Superior temporal gyrus (tissue), 1 donor: ENCODE measurements around the gene ZNF281.
A peak's percentile ranks its signal among the peaks of the same experiment; 100 is the strongest.
"Not testable (repeated sequence)": the region's sequence is repeated elsewhere in the genome, so short reads cannot be mapped to it uniquely, and the experiment has no call there.

Source experiments
- DNase-seq: peaks from one replicate; pipeline ENCODE4 v3.0.0-alpha.2; 2016; ENCODE audit errors: extremely low spot score

The ZNF281 gene

DNA sequence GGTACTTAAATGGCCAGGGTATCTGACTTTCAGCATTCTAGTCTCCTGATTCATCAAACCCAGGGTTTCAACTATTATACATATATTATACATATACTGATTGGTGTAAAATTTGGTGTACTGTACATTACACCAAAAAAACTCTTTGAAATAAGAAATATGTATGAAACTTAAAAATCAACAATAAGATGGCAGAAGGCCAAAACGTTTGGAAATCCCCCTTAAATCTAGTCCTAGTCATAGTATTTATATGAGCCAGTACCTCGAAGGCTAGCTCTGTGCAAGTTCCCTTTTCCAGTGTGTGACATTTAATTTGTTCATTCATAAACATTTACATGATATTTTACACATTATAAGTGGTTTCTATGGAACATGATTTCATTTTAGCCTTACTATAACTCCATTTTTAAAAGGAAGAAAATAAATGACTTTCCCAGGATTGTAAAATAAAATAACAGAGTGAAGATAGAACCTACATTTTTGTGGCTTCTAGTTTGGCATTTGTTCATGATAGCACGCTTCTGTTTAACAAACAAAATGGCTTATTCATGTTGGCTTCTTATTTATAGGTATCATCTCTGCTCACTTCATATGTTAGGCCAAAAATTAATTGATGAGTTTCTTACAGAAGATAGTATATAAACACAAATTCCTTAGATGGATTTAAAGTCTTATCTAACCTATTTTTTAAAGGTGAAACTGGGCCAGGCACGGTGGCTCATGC, 18.8 kb upstream of the ZNF281 start:
- no peak for DNase-seq

DNA sequence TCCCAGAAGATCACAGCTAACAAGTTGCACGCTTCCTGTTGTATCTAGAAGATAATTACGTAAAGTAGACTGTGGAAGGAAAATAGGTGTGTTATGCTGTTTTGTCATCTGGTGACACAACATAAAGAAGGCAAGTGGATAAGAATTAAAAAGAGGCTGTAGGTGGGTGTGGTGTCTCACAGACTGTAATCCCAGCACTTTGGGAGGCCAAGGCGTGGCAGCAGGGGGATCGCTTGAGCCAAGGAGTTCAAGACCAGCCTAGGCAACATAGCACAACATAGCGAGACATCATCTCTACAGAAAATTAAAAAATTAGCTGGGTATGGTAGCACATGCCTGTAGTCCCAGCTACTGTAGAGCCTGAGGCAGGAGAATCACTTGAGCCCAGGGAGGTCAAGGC, 17.9 kb upstream of the ZNF281 start:
- DNase-seq = no peak

DNA sequence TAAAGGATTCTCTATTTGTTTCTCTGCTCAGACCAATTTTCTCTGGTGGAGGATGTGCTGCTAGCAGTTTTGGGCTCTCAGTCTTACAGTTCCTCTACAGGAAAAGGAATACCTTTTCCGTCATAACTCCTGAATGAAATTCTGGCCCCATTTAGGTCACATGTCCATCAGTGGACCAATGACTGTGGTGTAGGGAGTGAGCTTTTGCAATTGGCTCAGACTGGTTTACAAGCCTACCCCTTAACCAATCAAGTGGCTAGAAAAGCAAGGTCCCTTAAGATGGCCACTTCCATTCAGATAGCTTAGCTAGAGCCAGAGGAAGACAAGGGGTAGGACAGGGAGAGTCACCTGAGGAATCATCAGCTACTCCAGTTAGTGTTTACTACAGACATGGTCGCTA, 16.4 kb upstream of the ZNF281 start:
- DNase-seq = no peak

DNA sequence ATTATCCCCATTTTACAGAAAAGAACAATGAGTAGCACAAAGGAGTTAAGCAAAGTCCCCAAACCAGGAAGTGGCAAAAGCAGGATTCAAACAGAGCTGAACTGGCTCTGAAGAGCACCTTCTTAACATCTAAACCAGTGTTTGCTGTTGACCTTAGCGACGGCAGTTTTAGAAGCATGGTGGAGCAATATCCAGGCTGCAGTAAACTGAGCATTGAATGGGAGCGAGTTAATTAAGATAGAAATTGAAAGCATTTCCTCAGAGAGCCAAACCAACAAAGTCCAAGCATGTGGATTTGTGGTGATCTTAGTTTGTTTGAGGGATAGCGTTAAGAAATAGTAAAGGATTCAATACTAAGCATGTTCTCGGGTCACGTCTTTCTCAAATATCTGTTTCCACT, 13.4 kb upstream of the ZNF281 start:
- DNase-seq = no peak

DNA sequence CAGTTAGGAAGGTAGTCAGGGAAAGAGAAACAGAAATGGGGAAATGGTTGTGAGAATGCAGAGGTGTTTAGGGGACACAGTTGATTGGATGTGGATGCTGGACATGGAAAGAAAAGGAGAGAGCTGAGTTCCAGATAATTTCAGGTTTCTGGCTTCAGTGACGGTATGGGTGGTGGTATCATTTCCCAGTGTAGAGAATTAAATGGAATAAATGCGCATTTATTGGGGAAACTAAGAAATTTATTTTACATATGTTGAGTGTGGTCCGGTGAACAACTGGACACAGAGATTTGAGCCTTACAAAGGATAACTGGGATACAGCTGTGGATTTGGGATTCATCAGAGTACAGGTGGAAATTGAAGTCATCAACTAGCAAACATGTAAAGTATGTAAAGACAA, 12.4 kb upstream of the ZNF281 start:
- DNase-seq = no peak

DNA sequence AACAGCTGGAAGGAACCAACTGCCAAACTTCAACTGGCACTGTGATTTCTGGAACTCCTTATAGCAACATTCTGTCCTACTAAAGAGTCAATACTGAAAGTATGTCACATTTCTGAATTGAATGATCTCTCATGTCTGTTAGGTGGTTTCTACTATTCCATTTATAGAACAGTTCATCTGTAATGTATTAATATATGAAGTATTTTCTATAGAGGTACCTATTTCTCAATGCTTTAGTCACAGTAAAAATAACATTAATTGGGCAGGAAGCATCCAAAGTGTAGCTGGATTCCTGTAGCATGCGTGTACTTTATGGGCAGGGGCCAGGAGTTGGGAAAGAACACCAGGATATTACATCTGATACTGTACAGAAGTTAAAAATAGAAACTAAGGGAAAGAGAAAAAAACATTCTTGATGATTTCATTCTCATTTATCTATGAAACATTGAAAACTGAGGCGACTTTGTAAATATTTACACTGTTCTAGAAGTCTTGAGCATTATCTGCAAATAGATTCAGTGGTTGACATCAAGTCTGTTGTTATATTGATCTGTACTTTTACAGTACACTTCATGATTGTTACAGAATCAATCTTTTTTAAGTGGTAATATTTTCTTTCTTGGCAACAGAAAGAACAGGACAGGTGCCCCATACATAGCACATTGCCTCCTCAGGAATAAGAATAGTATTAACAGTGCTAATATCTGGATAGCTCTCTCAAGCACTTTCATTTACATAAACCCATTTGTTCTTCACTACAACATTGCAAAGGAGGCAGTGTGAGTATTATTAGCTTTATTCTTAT, 6.2 kb upstream of the ZNF281 start:
- DNase-seq = no peak

DNA sequence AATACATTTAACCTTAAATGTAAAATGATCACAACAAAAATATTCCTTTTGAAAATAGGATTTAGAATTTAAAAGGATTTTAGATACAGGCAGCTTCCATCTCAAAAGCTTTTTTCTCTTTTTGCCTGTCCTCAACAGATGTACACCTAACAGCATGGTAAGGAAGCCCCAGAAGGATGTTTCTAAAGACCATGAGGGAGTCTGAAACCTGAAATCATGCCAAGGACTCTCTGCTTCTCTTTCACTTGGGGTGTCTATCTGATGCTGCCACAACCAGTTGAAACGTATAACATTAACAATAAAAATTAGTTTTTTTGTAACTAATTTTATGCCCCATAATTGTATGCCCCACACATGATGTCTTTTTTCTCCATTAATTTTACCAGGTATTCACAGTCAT, 5.4 kb upstream of the ZNF281 start:
- no peak for DNase-seq

DNA sequence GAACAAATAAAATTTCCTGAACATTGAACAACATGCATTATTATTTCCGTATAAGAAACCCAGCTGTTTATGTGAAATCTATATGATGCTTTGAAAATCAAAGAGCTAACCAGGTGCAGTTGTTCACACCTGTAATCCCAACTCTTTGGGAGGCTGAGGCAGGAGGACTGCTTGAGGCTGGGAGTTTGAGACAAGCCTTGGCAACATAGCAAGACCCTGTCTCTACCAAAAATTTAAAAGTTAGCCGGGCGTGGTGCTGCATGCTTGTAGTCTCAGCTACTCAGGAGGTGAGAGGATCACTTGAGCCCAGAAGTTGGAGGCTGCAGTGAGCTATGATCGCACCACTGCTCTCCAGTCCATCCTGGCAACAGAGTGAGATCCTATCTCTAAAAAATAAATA, 4.8 kb upstream of the ZNF281 start:
- no peak for DNase-seq

DNA sequence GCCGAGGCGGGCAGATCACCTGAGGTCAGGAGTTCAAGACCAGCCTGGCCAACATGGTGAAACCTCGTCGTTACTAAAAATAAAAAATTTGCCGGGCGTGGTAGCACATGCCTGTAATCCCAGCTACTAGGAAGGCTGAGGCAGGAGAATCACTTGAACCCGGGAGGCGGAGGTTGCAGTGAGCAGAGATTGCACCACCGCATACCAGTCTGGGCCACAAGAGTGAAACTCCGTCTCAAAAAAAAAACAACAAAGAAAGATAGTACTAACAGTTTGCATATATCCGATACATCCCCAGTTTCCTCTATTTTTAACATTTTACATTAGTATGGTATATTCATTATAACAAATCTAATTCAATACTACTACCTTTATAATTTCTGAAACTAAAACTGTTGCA, 3.9 kb upstream of the ZNF281 start:
- DNase-seq = not testable (repeated sequence)

DNA sequence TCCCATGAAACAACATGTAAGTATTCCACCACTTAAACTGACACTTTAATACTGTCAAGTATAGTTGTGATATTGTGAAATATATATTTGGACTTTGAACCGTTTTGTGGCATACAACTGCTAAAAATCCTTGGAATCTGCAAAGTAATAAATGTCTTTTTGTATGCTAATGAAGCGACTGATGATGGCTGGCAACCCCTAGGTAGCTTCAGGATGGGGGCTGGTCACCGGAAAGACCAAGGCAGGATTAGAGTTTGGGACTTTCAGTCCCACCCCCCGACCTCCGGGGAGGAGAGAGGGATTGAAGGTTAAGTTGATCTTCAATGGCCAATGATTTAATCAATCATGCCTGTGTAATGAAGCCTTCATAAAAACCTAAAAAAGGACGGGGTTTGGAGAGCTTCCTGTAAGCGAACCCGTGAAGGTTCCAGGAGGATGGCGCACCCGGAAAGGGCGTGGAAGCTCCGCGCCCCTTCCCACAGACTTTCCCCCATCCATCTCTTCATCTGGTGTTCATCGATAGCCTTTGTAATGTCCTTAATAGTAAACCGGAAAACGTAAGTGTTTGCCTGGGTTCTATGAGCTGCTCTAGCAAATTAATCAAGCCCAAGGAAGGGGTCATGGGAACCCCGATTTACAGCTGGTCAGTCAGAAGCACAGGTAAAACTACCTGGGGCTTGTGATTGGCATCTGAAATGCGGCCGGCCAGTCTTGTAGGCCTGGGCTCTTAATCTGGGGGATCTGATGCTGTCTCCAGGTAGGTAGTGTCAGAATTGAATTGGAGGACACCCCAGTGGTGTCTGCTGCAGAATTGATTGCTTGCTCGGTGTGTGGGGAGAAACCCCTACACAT, 1.8 kb upstream of the ZNF281 start:
- no peak for DNase-seq

DNA sequence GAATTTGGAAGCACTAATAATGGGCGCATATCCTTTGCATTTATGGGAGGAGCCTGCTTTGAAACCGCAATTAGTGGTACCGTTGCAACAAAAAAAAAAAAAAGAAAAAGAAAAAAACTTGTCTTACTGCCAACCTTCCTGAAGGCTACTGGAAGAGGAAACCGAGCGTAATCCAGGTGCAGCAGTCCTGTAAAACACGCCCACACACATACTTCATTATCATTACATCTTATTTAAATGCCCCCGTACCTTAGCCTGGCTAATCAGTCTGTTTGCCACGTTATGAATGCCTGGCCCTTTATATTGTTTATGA, 686 bp upstream of the ZNF281 start:
- DNase-seq = no peak

DNA sequence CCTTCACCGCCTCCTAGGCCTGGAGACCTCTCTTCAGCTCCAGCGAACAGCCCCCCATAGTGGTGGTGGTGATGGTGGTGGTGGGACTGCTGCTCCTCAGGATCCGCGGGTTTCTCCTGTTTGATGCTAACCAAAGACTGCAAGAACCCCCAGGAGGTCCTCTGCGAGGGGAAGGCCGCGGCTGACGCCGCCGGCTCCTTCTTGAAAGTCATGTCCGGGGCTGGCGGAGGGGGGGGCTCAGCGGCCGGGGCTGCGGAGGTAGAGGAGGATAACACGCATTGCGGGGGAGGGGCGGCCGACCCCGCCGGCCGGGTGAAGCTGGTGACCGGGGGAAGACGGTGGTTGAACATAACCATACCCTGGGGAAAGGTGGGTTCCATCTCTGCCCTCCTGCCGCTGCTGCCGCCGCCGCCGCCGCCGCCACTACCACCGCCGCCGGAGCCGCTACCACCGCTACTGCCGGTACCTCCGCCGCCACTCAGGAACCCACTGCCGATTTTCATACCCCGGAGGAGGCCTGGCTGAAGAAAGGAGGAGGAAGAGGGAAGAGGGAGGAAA, 554 bp downstream of the ZNF281 start:
- no peak for DNase-seq

DNA sequence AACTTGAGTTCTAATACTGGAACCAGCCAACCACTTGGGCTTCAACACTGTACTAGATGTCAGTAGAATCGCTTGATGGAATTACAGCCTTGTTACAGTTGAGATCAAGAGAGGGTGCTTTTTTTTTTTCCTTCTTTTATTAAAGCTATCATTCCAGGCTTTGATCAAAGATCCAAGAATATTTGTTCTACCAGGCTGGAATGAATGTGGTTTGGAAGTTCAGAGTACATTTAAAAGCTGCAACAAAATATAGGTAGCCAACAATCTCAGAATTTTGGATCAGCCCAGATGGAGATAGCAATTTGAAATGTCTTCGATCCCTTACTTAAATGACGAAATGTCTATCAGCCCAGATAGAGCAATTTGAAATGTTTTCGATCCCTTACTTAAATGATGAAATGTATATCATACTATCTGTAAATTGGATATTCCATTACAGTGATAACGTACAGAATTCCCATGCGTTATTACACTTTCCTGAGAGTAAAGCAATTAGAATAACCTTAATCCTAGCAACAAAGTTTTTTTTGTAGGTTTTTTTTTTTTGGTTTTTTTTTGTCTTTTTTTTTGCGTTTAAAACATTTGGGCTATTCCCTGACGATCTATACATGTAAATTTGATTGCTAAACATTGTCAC, 3.6 kb downstream of the ZNF281 start:
- DNase-seq = no peak

DNA sequence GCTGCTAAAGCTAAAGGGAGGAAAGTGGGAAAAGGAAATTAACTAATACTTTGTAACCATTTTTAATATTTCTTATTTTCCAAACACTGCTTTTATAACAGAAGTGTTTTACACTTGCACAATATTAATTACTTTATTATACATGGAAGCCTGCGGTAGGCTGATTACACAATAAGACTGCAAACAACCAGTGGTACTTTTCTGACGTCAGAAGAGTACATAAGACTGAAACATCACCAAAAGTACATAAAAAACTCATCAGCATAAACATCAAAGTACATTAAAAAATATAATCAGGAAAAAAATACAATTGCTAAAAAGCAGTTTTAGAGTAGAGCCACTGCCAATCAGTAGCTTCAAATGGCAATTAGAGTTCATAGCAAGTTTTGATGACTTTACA, 4.6 kb downstream of the ZNF281 start:
- no peak for DNase-seq

DNA sequence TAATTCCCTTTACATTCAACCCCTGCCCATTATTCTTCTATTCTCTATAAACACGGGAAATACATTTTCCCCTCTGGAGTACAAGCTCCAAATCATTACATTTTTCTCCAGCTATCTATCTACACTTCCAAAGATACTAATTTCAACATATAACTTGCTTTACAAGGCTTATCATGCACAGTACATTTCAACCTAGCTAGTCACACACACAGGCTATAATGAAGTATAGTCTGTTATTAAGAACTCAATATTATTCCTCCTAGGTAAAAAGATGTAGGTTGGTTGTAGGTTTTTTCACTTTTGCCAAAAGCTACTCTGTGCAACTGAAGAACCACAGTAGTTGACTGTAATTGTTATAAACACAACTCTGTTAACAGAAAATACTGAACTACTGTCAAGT, 8.1 kb downstream of the ZNF281 start:
- DNase-seq = no peak

DNA sequence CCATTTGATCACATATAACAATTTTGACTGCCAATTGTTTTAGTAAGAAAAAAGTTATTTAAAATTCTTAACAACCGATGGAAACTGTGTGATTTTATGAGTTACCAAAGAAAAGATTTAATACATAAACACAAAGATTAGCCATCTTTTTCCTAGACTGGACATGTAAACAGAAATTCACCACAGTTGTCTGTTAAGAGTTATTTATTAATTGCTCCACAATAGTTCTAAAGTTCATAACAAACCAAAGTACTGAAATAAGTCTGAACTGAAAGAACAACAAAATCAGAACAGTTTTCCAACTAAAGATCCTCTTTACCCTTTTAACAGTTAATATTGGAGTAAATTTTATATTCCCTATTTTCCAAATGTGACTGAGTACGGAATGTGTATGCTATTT, 8.6 kb downstream of the ZNF281 start:
- DNase-seq = peak; percentile 61

DNA sequence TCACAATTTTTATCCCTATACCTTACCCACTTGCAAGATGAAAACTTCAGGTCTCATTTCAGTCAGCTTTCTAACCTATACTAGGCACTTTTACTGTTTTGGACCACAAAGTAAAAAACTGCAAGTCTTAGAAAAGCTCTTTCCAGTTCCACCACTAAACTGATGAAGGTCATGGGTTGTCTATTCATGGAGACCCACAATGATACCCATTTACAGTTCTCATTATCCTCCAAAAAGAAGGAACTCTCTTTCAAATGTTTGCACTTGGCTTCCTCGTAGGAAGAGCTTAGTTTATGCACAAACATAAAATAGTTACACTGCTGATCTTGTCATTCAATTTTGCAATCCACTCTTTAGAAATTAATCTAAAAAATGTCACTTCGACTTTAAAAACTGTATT, 9.3 kb downstream of the ZNF281 start:
- peak; percentile 78 for DNase-seq

DNA sequence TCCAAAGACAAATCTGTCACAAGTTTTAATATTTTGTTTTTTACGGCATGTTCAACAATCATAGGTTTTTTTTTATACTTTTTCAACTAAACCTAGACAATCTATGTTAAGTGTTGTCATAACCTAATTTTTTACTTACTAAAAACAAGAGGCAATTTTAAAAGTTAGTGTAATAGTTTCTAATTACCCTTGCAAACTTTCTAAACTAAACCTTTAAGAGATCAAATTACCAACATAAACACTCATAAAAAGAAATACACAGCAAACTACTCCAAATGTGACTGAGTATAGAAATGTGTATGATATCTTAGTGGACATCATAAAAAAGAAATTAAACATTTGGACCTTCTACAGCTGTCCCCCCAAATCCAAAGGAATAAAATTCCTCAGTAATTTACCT, 10.0 kb downstream of the ZNF281 start:
- DNase-seq = no peak

DNA sequence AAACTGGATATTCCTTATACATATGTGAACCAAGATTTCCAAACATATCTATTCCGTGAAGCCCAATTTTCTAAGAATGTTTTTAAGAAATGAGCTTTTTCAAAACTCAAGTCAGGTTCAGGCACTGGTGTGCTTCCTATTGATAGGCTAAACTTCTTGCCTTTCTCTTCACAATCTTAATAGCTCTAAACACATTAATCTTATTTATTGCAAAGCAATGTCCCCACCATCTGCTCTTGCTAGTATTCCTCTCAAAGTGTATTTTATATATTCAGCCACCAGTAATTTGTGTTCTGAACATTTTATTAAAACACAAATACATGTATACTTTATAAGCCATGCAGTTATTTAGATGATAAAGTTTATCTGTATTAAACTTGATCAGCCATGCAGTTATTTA, 11.5 kb downstream of the ZNF281 start:
- DNase-seq = no peak

DNA sequence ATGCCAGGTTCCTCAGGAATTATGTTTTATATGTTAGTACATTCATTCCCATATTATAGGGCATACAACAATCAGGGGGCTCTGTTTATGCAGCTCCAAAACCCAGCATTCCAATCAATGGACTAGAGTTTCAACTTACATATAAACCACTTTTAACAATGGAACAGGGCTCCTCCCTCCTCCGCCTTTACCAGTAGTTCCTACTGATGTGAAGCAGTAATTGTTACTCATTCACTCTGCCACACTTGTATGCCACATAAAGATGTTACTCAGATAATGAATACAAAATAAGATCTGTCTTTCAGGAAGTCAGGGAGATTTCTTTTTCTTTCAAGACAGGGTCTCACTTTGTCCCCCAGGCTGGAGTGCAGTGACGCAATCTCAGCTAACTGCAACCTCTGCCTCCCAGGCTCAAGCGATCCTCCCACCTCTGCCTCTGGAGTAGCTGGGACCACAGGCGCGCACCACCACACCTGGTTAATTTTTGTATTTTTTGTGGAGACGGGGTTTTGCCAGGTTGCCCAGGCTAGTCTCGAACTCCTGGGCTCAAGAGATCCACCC, 17.1 kb downstream of the ZNF281 start:
- DNase-seq = no peak

DNA sequence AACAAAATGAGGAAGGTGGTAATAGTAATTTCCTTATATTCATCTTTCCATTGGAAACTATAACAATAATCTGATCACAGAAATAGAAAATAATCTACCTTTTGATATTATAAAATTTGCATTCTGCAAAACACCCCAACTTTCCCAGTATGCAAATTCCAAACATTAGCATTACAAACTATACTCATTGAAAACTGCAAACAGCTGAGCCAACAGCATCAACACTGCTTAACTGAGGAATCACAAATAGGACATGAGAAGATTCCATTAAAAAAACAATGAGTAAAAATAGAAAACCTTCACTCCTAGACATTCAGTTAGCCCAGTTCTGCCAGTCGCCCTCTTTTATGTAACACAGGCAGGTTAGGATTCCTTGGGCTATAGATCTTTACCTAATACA, 18.1 kb downstream of the ZNF281 start:
- DNase-seq = no peak

DNA sequence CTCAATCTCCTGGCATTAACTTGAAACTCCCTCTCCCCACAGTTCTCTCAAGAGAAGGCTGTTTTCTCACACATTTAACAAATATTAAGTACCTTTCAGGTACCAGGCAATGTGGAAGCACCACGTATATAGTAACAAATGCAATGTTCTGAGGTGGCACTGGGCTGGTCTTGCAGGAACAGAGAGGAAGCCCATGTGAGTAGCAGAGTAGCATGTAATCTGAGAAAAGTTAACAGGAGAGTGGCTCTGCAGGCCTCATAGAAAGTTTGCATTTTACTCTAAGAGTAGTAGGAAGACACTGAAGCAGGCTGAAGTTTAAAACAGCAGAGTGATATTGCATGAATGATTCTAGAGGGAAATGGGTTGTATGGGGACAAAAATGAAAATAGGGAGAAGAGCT, 21.0 kb downstream of the ZNF281 start:
- no peak for DNase-seq
